ENCODE measurements around the gene ANKS6. TPM values are rescaled to one million over a fixed set of nuclear protein-coding genes. Genes with fewer than 3 reads are reported as not detected.

ANKS6 gene
- total and polyA plus RNA-seq, 10 donors, result 4.9 to 9.4 (median 7.0) TPM

- TF ChIP-seq POLR2A (IDR thresholded peaks at IDR 0.05) (no peak), POLR2AphosphoS5 (IDR thresholded peaks at IDR 0.05) (no peak), CTCF (IDR thresholded peaks at IDR 0.05 in 8 of 11, conservative IDR thresholded peaks at IDR 0.05 in 3 of 11) (no peak)
- no peak for DNase-seq
- intact Hi-C loops (cut with DNase I; ENCODE audit: low total_unique reads), result no loop called here
- no peaks in the 10 kb centered on the region for H3K36me3 ChIP-seq
- H3K4me3 ChIP-seq, result no peak overlapping the region
- 82 to 97% (median 90%) methylated on average over 2 of the region's 2 CpGs for WGBS, 5 donors
- peaks cover 0 to 11% (median 0%) of the 10 kb centered on the region in 8 donors for H3K9me3 ChIP-seq
- no peaks in the 10 kb centered on the region for H3K27me3 ChIP-seq (replicated peaks in 1 of 7)
- H3K4me1 ChIP-seq, result no peaks in the 10 kb centered on the region
- no peak overlapping the region for H3K27ac ChIP-seq
Observed at GRCh38 chr9:98818764-98819163, 22.4 kb upstream of the ANKS6 start.

- H3K4me3 ChIP-seq, result no peak overlapping the region
- H3K27ac ChIP-seq, result no peak overlapping the region
- H3K27me3 ChIP-seq (replicated peaks in 1 of 7), result peaks cover 0 to 2% (median 0%) of the 10 kb centered on the region in 7 donors
- intact Hi-C loops (cut with DNase I; ENCODE audit: low total_unique reads), result no loop called here
- H3K36me3 ChIP-seq, result no peaks in the 10 kb centered on the region
- no peaks in the 10 kb centered on the region for H3K4me1 ChIP-seq
- H3K9me3 ChIP-seq, result peaks cover 0 to 11% (median 0%) of the 10 kb centered on the region in 8 donors
- no peak for TF ChIP-seq POLR2AphosphoS5 (IDR thresholded peaks at IDR 0.05)
- TF ChIP-seq POLR2A (IDR thresholded peaks at IDR 0.05), result no peak
- TF ChIP-seq CTCF (IDR thresholded peaks at IDR 0.05 in 8 of 11, conservative IDR thresholded peaks at IDR 0.05 in 3 of 11), result no peak
- 93 to 96% (median 94%) methylated on average over 6 of the region's 6 CpGs for WGBS, 5 donors
- DNase-seq, result no peak
Observed at GRCh38 chr9:98815391-98815951, 19.1 kb upstream of the ANKS6 start.

GRCh38 chr9:98811051-98811650, 14.8 kb upstream of the ANKS6 start:
- DNase-seq, result no peak
- H3K36me3 ChIP-seq, result no peaks in the 10 kb centered on the region
- H3K27ac ChIP-seq, result no peak overlapping the region
- no peaks in the 10 kb centered on the region for H3K9me3 ChIP-seq
- no peak overlapping the region for H3K4me3 ChIP-seq
- TF ChIP-seq POLR2AphosphoS5 (IDR thresholded peaks at IDR 0.05), result no peak
- intact Hi-C loops (cut with DNase I; ENCODE audit: low total_unique reads), result no loop called here
- H3K27me3 ChIP-seq (replicated peaks in 1 of 7), result peaks cover 0 to 40% (median 13%) of the 10 kb centered on the region in 7 donors
- 61 to 78% (median 70%) methylated on average over 2 of the region's 2 CpGs for WGBS, 5 donors
- peaks cover 8 to 27% (median 16%) of the 10 kb centered on the region in 6 donors for H3K4me1 ChIP-seq

- intact Hi-C loops (cut with DNase I; ENCODE audit: low total_unique reads), result no loop called here
- DNase-seq, result no peak
- Histone ChIP-seq H3K9me3 (no peaks in the 10 kb centered on the region), H3K4me1 (peaks cover 8 to 27% (median 16%) of the 10 kb centered on the region in 6 donors), H3K27me3 (replicated peaks in 1 of 7) (peaks cover 0 to 46% (median 13%) of the 10 kb centered on the region in 7 donors), H3K27ac (no peak overlapping the region), H3K4me3 (no peak overlapping the region), H3K36me3 (no peaks in the 10 kb centered on the region)
- 70 to 86% (median 79%) methylated on average over 3 of the region's 3 CpGs for WGBS, 5 donors
- TF ChIP-seq CTCF (IDR thresholded peaks at IDR 0.05 in 8 of 11, conservative IDR thresholded peaks at IDR 0.05 in 3 of 11) (no peak), POLR2AphosphoS5 (IDR thresholded peaks at IDR 0.05) (no peak), POLR2A (IDR thresholded peaks at IDR 0.05) (no peak)
Observed at GRCh38 chr9:98810102-98810842, 13.9 kb upstream of the ANKS6 start.

Data from spleen (tissue), 11 donors.